Smooth muscle cell (in vitro differentiated cells): ENCODE data around the gene CHADL. TPM values are rescaled to one million over a fixed set of nuclear protein-coding genes. Genes with fewer than 3 reads are reported as not detected.

Experiments
- DNase-seq: peaks from one replicate; lab custom pipeline; 2025; ENCODE audit not compliant: unreplicated experiment; lab: John Stamatoyannopoulos, UW
- H2AFZ ChIP-seq: fragments of 200-600 bp; sonication (generic); 2 replicates; pipeline ENCODE4 v1.6.0; 2016; ENCODE audit warnings: antibody characterized with exemption, low read depth, mild to moderate bottlenecking
- H3F3A ChIP-seq: fragments of 200-600 bp; sonication (generic); 2 replicates; pipeline ENCODE4 v1.6.0; 2017; ENCODE audit warnings: antibody characterized with exemption, low read depth
- H3K27ac ChIP-seq: fragments of 200-600 bp; sonication (generic); 2 replicates; pipeline ENCODE4 v1.5.1; 2016; ENCODE audit warnings: low read depth, mild to moderate bottlenecking
- H3K27me3 ChIP-seq: fragments of 200-600 bp; sonication (generic); 2 replicates; pipeline ENCODE4 v1.6.1; 2016; ENCODE audit warnings: low read depth, mild to moderate bottlenecking
- H3K36me3 ChIP-seq: fragments of 200-600 bp; sonication (generic); 2 replicates; pipeline ENCODE4 v1.5.1; 2016; ENCODE audit warnings: low read depth
- H3K4me1 ChIP-seq: fragments of 200-600 bp; sonication (generic); 2 replicates; pipeline ENCODE4 v1.5.1; 2016; ENCODE audit warnings: low read depth
- H3K4me2 ChIP-seq: fragments of 200-600 bp; sonication (generic); 2 replicates; pipeline ENCODE4 v1.6.0; 2016; ENCODE audit warnings: mild to moderate bottlenecking
- H3K4me3 ChIP-seq: fragments of 200-600 bp; sonication (generic); 2 replicates; pipeline ENCODE4 v1.5.1; 2016; ENCODE audit warnings: mild to moderate bottlenecking
- H3K79me2 ChIP-seq: fragments of 200-600 bp; sonication (generic); 2 replicates; pipeline ENCODE4 v1.6.0; 2016; ENCODE audit warnings: low read depth, mild to moderate bottlenecking
- H3K9ac ChIP-seq: fragments of 200-600 bp; sonication (generic); 2 replicates; pipeline ENCODE4 v1.6.0; 2016; ENCODE audit warnings: low read depth
- H3K9me3 ChIP-seq: fragments of 200-600 bp; sonication (generic); replicated peaks from 2 replicates; pipeline ENCODE4 v1.5.1; 2016; ENCODE audit warnings: low read depth
- H4K20me1 ChIP-seq: fragments of 200-600 bp; sonication (generic); 2 replicates; pipeline ENCODE4 v1.6.0; 2016; ENCODE audit warnings: low read depth
- CTCF ChIP-seq: fragments of 200-600 bp; sonication (generic); IDR thresholded peaks from 2 replicates; pipeline ENCODE4 v1.5.1; 2017; ENCODE audit warnings: borderline replicate concordance, mild to moderate bottlenecking, antibody characterized with exemption; ENCODE audit not compliant: insufficient read depth, poor library complexity, severe bottlenecking
- WGBS: methylation state at CpG from one replicate; pipeline ENCODE4 v1.1.7; 2016; ENCODE audit warnings: low lambda C conversion rate; 5-methylcytosine and 5-hydroxymethylcytosine counted together
- polyA plus RNA-seq: library from polyadenylated mRNA; unstranded; fragments of >200 nt; fragmentation: Nextera tagmentation; extraction: Ambion mirVana; gene quantifications from 2 replicates; pipeline ENCODE4 v1.2.1, GENCODE V29; 2016
- total RNA-seq: library from RNA; depleted of rRNA; stranded (reverse); fragments of >200 nt; gene quantifications from 2 replicates; pipeline ENCODE4 v1.2.3, GENCODE V29; 2014

Gene CHADL
- total and polyA plus RNA-seq, 2 experiments from 2014 or later: 0.17 TPM; not detected in 1

DNA sequence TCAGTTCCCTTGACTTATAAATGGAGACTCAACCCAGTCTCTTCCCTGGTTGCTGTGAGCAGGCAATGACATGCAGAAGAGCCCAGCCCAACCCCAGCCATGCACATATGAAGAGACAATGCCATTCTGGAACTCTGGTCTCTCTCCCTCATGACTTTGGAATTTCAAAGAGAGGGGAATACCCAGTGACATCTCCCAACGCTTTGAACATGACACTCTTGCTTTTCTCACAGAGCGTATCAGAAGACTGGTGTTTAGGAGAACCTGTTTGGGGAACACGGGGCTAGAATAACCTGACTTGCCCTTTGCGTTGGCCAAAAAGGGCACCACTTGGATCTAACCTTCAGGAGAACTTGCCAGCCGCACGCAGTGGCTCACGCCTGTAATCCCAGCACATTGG, 32.4 kb upstream of the CHADL start:
- DNase-seq: no peak
- Histone ChIP-seq H3K79me2 (peaks cover 2% of the 10 kb centered on the region), H3K27ac (no peak overlapping the region), H3K9me3 (no peaks in the 10 kb centered on the region), H3K27me3 (no peaks in the 10 kb centered on the region), H3K4me3 (no peak overlapping the region), H4K20me1 (peaks cover 3% of the 10 kb centered on the region), H2AFZ (no peak overlapping the region), H3K4me1 (no peaks in the 10 kb centered on the region), H3K9ac (no peak overlapping the region), H3K36me3 (peaks cover 11% of the 10 kb centered on the region), H3F3A (no peaks in the 10 kb centered on the region), H3K4me2 (no peak overlapping the region)
- TF ChIP-seq CTCF: no peak
- whole genome bisulfite sequencing: over 99% methylated on average over 7 of the region's 7 CpGs

GRCh38 chr22:41271787-41272186, 31.1 kb upstream of the CHADL start:
- H3K9me3 ChIP-seq: no peaks in the 10 kb centered on the region
- no peaks in the 10 kb centered on the region for H3K27me3 ChIP-seq
- H3K36me3 ChIP-seq: peaks cover 18% of the 10 kb centered on the region
- H3K79me2 ChIP-seq: no peaks in the 10 kb centered on the region
- no peak overlapping the region for H3K9ac ChIP-seq
- no peak overlapping the region for H2AFZ ChIP-seq
- no peak for TF ChIP-seq CTCF
- H3K4me2 ChIP-seq: no peak overlapping the region
- no peaks in the 10 kb centered on the region for H3F3A ChIP-seq
- H3K4me1 ChIP-seq: no peaks in the 10 kb centered on the region
- no peak for DNase-seq
- H3K27ac ChIP-seq: no peak overlapping the region
- H3K4me3 ChIP-seq: no peak overlapping the region
- H4K20me1 ChIP-seq: peaks cover 3% of the 10 kb centered on the region
- 93% methylated on average over 9 of the region's 9 CpGs for WGBS

DNA sequence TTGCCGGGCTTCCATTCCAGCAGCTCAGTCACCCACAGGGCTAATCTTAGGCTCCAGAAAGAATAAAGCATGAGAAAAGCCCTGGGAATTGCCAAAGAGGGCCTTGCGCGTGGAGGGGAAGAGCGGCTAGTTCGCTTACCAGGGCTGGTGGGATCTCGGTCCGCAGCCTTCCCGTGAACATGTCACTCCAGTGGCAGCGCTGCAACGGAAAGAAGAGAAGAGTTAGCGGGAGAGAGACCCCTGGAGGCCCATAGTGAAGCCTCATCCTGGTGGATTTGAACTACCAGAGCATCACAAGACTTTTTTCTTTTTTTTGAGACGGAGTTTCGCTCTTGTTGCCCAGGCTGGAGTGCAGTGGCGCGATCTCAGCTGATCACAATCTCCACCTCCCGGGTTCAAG, 27.2 kb upstream of the CHADL start:
- H3K4me2 ChIP-seq: no peak overlapping the region
- H3K9me3 ChIP-seq: no peaks in the 10 kb centered on the region
- no peaks in the 10 kb centered on the region for H3K79me2 ChIP-seq
- peaks cover 8% of the 10 kb centered on the region for H3K36me3 ChIP-seq
- DNase-seq: no peak
- H3K4me3 ChIP-seq: no peak overlapping the region
- H3K27me3 ChIP-seq: no peaks in the 10 kb centered on the region
- peaks cover 18% of the 10 kb centered on the region for H4K20me1 ChIP-seq
- no peak for TF ChIP-seq CTCF
- no peaks in the 10 kb centered on the region for H3F3A ChIP-seq
- no peak overlapping the region for H2AFZ ChIP-seq
- H3K27ac ChIP-seq: no peak overlapping the region
- no peaks in the 10 kb centered on the region for H3K4me1 ChIP-seq
- 98% methylated on average over 16 of the region's 16 CpGs for WGBS
- H3K9ac ChIP-seq: no peak overlapping the region

- Histone ChIP-seq H2AFZ (no peak overlapping the region), H3K36me3 (peaks cover 7% of the 10 kb centered on the region), H3K27ac (no peak overlapping the region), H4K20me1 (peaks cover 20% of the 10 kb centered on the region), H3K27me3 (no peaks in the 10 kb centered on the region), H3K9ac (no peak overlapping the region), H3K9me3 (no peaks in the 10 kb centered on the region), H3K4me1 (no peaks in the 10 kb centered on the region), H3F3A (no peaks in the 10 kb centered on the region), H3K79me2 (no peaks in the 10 kb centered on the region), H3K4me3 (no peak overlapping the region), H3K4me2 (no peak overlapping the region)
- 95% methylated on average over 15 of the region's 15 CpGs for WGBS
- no peak for TF ChIP-seq CTCF
- no peak for DNase-seq
These were observed 23.7 kb upstream of the CHADL start for GRCh38 chr22:41264408-41264941.
